CD4-positive, alpha-beta T cell treated with Interleukin-2 at 100 ng/mL for 4 hours (primary cell): Measurements from ENCODE around the gene MDH1.
"Not testable (repeated sequence)": the region's sequence is repeated elsewhere in the genome, so short reads cannot be mapped to it uniquely, and the experiment has no call there.

ENCODE experiments used
- DNase-seq: peaks from one replicate; pipeline ENCODE4 v3.0.0-alpha.2; 2020; ENCODE audit warnings: low spot score

MDH1 gene

DNA sequence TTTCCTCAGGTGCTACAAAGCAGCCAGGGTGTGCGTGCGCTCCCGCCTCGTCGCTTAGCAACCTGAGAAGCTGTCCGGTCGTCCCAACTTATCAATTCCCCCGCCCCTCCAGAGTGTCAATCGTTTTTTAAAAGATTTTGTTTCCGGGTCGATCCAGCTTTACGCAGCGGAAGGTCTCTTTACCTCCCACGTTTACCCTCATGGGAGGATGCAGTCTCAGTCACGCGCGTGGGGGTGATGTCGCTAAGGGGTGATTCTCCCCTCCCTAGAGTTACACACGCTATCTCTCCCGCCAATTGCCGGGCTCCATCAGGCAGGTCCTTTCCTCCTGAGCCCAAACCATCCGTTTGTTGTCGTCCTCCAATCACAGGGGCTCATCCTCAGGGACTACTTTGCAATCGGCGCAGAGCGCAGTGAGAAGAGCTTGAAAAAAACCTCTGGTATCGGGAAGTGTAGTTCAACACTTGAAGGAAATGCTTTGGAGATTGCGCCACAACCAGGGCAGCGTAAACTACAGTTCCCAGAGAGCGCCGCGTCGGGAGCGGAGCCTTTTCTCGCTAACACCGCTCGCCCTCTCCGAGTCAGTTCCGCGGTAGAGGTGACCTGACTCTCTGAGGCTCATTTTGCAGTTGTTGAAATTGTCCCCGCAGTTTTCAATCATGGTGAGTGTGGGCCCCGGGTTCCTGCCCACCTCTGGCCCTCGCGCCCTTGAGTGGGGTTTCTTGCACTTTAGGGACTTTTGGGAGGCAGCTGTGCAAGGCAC lies at the start of gene MDH1, which contains the start of gene WDPCP:
Gene MDH1 (plus strand): TSS at position 579 of the 763 bp plus-strand sequence. CDS start 81 bp downstream, at position 660.
Gene WDPCP (minus strand): TSS at position 93 of the 763 bp plus-strand sequence. CDS start 206 bp downstream, outside the sequence.
- peak; percentile 97 for DNase-seq

- no peak for DNase-seq
Observed at GRCh38 chr2:63539416-63540162, 49.2 kb upstream of the MDH1 start.

DNA sequence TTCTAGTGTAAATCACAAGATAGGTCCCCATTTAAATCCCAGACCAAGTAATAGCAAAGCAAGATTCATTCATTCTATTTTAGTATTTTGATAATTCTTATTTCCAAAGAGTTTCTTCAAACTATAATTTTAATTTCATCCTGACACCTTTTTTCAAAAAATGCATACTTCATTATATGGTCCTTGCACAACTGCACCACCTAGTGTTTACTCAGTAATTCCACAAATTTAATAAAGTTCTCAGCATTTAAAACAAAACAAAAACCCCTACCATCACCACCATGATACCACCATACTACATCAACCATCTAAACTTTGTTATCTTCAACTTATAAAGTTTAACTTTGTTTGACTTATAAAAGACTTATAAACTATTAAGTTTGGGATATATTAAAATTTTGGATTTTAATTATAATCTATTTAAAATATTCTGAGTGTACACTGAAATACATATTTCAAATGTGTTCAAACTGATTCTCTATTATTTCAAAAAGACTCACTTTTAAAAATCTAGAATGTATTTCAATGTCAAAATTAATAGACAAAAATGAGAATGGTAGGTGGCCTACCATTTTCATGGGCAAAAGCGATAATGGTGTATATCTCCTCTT lies 44.6 kb upstream of the MDH1 start:
- DNase-seq: peak; percentile 1

- DNase-seq: no peak
Observed at GRCh38 chr2:63545023-63545422, 43.7 kb upstream of the MDH1 start.

GRCh38 chr2:63553049-63553448 lies 35.7 kb upstream of the MDH1 start:
- DNase-seq: no peak

DNA sequence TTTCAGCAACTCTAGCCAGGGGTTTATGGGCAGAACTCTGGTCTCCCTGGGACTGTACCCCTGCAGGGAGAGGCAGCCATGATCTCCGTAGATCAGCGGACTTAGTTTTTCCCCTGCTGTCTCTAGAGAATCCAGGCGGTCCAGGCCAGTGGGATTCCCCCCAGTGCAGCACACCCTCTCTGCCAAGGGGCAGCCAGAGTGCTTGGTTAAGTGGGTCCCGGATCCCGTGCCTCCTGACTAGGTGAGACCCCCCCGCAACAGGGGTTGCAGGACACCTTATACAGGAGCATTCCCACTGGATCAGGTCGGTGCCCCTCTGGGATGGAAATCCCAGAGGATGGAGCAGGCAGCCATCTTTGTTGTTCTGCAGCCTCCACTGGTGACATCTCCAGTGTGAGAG lies 33.5 kb upstream of the MDH1 start:
- DNase-seq: no peak

GRCh38 chr2:63555931-63556330 lies 32.8 kb upstream of the MDH1 start:
- no peak for DNase-seq

- DNase-seq: not testable (repeated sequence)
Observed at GRCh38 chr2:63557819-63558218, 30.9 kb upstream of the MDH1 start.

DNA sequence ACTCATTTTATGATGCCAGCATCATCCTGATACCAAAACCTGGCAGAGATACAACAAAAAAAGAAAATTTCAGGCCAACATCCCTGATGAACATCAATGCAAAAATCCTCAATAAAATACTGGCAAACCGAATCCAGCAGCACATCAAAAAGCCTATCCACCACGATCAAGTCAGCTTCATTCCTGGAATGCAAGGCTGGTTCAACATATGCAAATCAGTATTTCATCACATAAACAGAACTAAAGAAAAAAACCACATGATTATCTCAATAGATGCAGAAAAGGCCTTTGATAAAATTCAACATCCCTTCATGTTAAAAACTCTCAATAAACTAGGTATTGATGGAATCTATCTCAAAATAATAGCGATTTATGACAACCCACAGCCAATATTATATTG lies 29.8 kb upstream of the MDH1 start:
- not testable (repeated sequence) for DNase-seq

- DNase-seq: no peak
Observed at GRCh38 chr2:63562751-63563150, 26.0 kb upstream of the MDH1 start.

DNA sequence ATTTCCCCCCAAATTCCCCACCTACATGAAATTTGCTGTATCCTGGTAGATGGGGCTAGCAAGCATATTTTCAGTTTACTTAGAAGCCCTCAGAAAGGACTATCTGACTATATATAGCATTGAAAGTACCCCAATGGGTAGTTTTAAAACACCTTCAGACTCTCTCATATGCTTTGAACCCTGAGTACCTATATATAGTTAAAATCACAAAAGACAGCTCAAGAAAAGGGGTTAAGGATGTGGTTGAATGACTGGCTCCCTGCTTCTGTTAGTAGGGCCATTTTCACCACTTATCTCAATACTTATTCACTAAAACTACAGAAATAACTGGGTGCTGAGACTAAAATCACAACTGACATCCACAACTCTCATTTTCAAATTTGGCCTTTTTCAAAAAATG lies 19.0 kb upstream of the MDH1 start:
- DNase-seq: no peak

DNA sequence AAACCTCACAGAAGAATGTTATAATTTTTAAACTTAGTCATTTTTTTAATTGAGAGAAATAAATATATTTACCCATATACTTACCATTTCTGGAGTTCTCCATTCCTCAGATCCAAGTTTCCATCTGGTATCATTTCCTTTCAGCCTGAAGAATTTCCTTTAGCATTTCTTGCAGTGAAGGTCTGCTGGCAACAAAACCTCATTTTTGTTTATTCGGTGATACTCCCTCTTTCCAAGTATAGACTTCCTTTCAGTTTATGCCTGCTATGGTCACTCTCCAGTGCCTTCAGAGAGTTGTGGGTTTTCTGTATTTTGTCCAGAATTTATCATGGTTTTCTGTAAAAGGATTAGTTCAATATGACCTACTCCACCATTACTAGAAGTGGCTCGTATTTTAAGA lies 17.5 kb upstream of the MDH1 start:
- no peak for DNase-seq

GRCh38 chr2:63572001-63572400 lies 16.8 kb upstream of the MDH1 start:
- no peak for DNase-seq

GRCh38 chr2:63573026-63573425 lies 15.7 kb upstream of the MDH1 start:
- DNase-seq: not testable (repeated sequence)

GRCh38 chr2:63573726-63574345 lies 14.9 kb upstream of the MDH1 start:
- DNase-seq: not testable (repeated sequence)

- DNase-seq: no peak
Observed at GRCh38 chr2:63576546-63576945, 12.2 kb upstream of the MDH1 start.

DNA sequence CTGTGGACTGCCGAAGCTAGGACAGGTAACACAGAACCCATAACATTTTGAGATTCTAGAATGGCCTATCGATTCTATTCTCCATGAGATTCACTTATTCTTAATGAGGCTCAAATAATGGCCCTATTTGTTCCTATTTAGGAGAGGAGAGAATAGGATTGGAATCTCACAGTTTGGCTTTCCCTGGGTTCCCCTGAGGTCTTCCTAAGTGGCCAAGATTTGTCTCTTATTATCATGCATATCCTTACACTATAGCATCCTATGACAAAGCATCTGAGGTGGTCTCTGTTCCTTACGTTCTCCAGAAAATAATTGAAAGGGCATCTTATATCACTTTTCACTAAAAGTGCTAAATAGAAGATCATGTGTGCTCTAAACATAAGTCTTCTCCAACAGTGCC lies 10.0 kb upstream of the MDH1 start:
- no peak for DNase-seq

DNA sequence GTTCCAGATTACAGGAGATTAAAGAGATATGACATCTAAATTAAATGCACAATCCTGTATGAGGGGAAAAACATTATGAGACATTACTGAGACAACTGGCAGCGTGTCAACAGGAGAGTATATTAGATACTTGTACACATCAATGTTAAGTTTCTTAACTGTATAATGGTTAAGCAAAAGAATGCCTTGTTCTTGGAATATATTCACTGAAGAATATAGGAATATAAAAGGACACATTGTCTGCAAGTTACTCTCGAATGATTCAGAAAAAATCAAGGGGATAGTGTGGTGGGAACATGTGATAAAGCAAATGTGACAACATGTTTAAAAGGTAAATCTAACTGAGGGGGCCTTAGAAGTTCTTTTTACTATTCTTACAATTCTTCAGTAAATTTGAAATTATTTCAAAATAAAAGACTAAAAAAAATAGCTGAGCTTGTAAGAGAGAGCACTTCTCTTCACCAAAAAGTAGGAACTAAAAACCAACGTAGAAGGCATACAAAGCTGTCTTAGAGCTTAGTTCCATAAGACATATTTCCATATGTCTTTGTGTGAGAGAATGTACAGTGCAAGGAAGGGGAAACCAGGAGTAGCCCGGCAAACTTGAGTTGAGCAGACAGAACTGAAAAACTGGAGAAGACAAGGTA lies 8.0 kb upstream of the MDH1 start:
- no peak for DNase-seq

DNA sequence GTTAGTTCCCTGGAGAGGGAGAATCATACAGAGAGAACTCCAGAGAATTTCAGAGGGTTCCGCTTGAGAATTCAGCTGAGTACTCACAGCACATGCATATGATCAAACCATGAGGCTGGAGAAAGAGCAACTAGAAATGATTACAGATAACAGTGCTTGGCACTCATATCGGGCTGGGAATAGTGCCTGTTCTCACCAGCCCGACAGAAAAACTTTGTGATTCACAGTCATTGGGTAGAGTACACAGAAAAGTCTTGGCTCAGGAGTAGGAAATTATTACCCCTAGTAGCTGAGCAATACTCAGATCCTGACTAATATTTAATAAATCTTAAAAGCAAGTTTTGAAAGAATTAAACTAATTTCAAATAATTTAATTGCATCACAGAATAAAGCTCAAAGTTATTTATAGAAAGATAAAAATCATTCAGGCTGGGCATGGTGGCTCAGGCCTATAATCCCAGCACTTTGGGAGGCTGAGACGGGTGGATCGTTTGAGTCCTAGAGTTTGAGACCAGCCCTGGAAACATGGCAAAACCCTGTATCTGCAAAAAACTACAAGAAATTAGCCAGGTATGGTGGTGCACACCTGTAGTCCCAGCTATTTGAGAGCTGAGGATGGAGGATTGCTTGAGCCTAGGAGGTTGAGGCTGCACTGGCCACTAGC lies 7.3 kb upstream of the MDH1 start:
- no peak for DNase-seq

- DNase-seq: no peak
Observed at GRCh38 chr2:63582873-63583272, 5.9 kb upstream of the MDH1 start.

GRCh38 chr2:63587814-63588384 lies 864 bp upstream of the MDH1 start:
- no peak for DNase-seq
